PC-9 (cell line): ENCODE data around the gene PFN4. TPM values are rescaled to one million over a fixed set of nuclear protein-coding genes. Genes with fewer than 3 reads are reported as not detected.

ENCODE experiments used
- BruUV-seq: library from RNA; stranded (reverse); fragments of 400-500 nt; replicated peaks from 2 replicates; lab custom pipeline; 2021; lab: Mats Ljungman, UMichigan
- CTCF ChIA-PET: fragments of 300-600 bp; sonication (Branson Sonifier 250); formaldehyde crosslinking; loops from one replicate; lab custom pipeline; 2022; ENCODE audit warnings: antibody characterized with exemption; lab: Charles Lee
- POLR2A ChIA-PET: fragments of 300-600 bp; sonication (Branson Sonifier 250); formaldehyde crosslinking; loops from one replicate; lab custom pipeline; 2022; ENCODE audit warnings: antibody characterized with exemption; ENCODE audit not compliant: unreplicated experiment; lab: Charles Lee
- DNase-seq, 2 experiments: peaks; one replicate each; pipeline versions ENCODE4 v3.0.0 to v3.0.0-alpha.2; 2015 to 2022; ENCODE audit warnings: mixed read lengths in 1 of 2
- H2AFZ ChIP-seq: fragments of 200-600 bp; sonication (generic); 2 replicates; pipeline ENCODE4 v1.8.1; 2017; ENCODE audit warnings: antibody characterized with exemption
- H3F3A ChIP-seq: fragments of 200-600 bp; sonication (generic); 2 replicates; pipeline ENCODE4 v1.8.1; 2017; ENCODE audit warnings: antibody characterized with exemption, mild to moderate bottlenecking, low read depth; ENCODE audit not compliant: insufficient read depth
- H3K27ac ChIP-seq: fragments of 200-600 bp; sonication (generic); 2 replicates; pipeline ENCODE4 v1.6.1; 2016; ENCODE audit warnings: mixed run types
- H3K27me3 ChIP-seq: fragments of 200-600 bp; sonication (generic); 2 replicates; pipeline ENCODE4 v1.6.1; 2016; ENCODE audit warnings: low read depth, mixed run types; ENCODE audit not compliant: insufficient read depth
- H3K36me3 ChIP-seq: fragments of 200-600 bp; sonication (generic); 2 replicates; pipeline ENCODE4 v1.6.1; 2016; ENCODE audit warnings: low read depth, mixed run types
- H3K4me1 ChIP-seq: fragments of 200-600 bp; sonication (generic); replicated peaks from 2 replicates; pipeline ENCODE4 v1.6.1; 2016; ENCODE audit warnings: mixed run types; ENCODE audit not compliant: insufficient read depth
- H3K4me2 ChIP-seq: fragments of 200-600 bp; sonication (generic); 2 replicates; pipeline ENCODE4 v1.6.1; 2017; ENCODE audit warnings: mixed run types
- H3K4me3 ChIP-seq: fragments of 200-600 bp; sonication (generic); 2 replicates; pipeline ENCODE4 v1.6.1; 2016; ENCODE audit warnings: mixed run types
- H3K79me2 ChIP-seq: fragments of 200-600 bp; sonication (generic); 2 replicates; pipeline ENCODE4 v1.6.1; 2017; ENCODE audit warnings: low read depth, mixed run types
- H3K9me2 ChIP-seq: fragments of 200-600 bp; sonication (generic); 2 replicates; pipeline ENCODE4 v1.8.1; 2017; ENCODE audit warnings: mild to moderate bottlenecking; ENCODE audit not compliant: insufficient read depth
- H3K9me3 ChIP-seq: fragments of 200-600 bp; sonication (generic); 2 replicates; pipeline ENCODE4 v1.8.1; 2016; ENCODE audit warnings: low read depth; ENCODE audit not compliant: insufficient read depth
- H4K20me1 ChIP-seq: fragments of 200-600 bp; sonication (generic); 2 replicates; pipeline ENCODE4 v1.8.1; 2017; ENCODE audit not compliant: insufficient read depth
- EZH2 ChIP-seq: fragments of 200-600 bp; sonication (generic); IDR thresholded peaks from 2 replicates; pipeline ENCODE4 v1.8.0; 2017; ENCODE audit warnings: antibody characterized with exemption, low read depth
- intact Hi-C: fragments of 100-400 bp; cut with micrococcal nuclease; formaldehyde crosslinking; loops from one replicate; pipeline ENCODE4 v1.10.0; 2022; ENCODE audit not compliant: unreplicated experiment
- total RNA-seq: library from RNA; stranded (reverse); gene quantifications from 2 replicates; pipeline ENCODE4 v1.2.3, GENCODE V29; 2021
- TF ChIP-seq, protein P1 (sequence below): fragments of 200-600 bp; sonication (generic); conservative IDR thresholded peaks from 2 replicates; pipeline ENCODE4 v1.6.1; 2017; ENCODE audit warnings: mixed run types, antibody characterized with exemption, mild to moderate bottlenecking, moderate library complexity

The PFN4 gene
- total RNA-seq, 1 experiment from 2014 or later = 1.2 TPM

DNA sequence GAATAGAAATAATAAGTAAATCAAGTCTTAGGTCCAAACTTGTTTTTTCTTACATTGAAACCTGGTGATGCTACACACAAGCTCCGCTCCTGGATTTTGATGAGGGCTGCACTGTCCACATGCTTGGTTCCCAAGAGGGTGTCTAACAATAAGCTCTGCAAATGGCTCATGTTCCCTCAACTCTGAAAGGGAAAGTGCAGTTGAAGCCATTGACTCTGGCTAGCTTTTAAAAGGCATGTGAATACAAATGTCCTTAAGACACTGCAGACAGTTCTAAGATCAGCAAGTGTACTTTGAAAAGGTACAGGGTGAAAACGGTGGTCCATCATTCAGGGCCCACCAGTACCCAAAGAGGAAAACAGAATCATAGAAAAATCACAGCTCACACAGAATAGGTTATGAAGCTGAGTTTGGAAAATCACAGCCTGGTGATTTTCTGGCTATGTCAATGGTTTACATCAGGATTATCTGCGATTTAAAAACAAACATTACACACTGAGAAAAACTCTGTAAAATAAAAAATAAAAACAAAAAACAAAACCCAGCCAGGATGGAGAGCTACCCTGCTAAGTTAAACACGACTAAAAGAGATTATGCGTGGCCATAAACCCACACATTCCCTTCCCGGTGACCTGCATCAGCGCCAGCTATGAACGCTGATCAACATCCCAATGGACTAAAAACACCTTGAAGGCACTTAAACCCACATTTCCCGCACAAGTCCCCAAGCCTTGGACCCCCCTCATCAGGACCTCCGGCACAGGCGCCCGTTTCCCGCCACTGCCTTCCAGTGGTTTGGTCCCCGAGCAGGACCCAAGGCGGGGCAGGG, 554 bp downstream of the PFN4 start:
- POLR2A ChIA-PET = interaction anchor here (1.2 to 1.3 kb wide), 2 partner anchors 11 to 12 kb away, joined by 6 to 9 read pairs; no protein-coding TSS in a partner anchor
- no peaks in the 10 kb centered on the region for H3K79me2 ChIP-seq
- intact Hi-C loops = loop anchor here (1.0 to 2.0 kb wide), 2 partner anchors 38 to 46 kb away; partner anchors contain the start of genes SF3B6 and TP53I3
- BruUV-seq = TSS peak; percentile 63
- H3K9me2 ChIP-seq = no peaks in the 10 kb centered on the region
- H3K36me3 ChIP-seq = no peaks in the 10 kb centered on the region
- no peak for DNase-seq
- peak overlapping the region; percentile 100 for H2AFZ ChIP-seq
- no peaks in the 10 kb centered on the region for H4K20me1 ChIP-seq
- H3K27ac ChIP-seq = peak overlapping the region; percentile 30
- no peaks in the 10 kb centered on the region for H3K9me3 ChIP-seq
- no peak for TF ChIP-seq EZH2
- TF ChIP-seq, protein P1, sequence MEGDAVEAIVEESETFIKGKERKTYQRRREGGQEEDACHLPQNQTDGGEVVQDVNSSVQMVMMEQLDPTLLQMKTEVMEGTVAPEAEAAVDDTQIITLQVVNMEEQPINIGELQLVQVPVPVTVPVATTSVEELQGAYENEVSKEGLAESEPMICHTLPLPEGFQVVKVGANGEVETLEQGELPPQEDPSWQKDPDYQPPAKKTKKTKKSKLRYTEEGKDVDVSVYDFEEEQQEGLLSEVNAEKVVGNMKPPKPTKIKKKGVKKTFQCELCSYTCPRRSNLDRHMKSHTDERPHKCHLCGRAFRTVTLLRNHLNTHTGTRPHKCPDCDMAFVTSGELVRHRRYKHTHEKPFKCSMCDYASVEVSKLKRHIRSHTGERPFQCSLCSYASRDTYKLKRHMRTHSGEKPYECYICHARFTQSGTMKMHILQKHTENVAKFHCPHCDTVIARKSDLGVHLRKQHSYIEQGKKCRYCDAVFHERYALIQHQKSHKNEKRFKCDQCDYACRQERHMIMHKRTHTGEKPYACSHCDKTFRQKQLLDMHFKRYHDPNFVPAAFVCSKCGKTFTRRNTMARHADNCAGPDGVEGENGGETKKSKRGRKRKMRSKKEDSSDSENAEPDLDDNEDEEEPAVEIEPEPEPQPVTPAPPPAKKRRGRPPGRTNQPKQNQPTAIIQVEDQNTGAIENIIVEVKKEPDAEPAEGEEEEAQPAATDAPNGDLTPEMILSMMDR = no peak
- peak overlapping the region; percentile 88 for H3K4me2 ChIP-seq
- H3K4me3 ChIP-seq = peak overlapping the region; percentile 89
- H3F3A ChIP-seq = peaks cover 12% of the 10 kb centered on the region; the same call in 1 of the 2 replicates
- H3K4me1 ChIP-seq = peaks cover 8% of the 10 kb centered on the region; the same call in 1 of the 2 replicates
- CTCF ChIA-PET = interaction anchor here (0.7 to 1.1 kb wide), 2 partner anchors 35 to 36 kb away, joined by 3 read pairs; no protein-coding TSS in a partner anchor
- no peaks in the 10 kb centered on the region for H3K27me3 ChIP-seq

DNA sequence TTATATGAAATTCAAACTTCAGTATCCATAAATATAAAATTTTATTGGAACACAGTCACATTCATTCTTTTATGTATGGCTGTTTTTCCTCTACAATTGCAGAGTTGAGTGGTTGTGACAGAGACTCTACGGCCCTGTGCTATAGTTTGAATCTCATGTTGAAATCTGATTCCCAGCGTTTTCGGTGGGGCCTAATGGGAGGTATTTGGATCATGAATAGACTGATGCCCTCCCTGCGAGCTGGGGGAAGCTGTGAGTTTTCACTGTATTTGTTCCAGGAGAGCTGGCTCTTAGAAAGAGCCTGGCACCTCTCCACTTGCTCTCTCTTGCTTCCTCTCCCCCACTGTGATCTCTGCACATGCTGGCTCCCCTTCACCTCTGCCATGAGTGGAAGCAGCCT, 1.7 kb downstream of the PFN4 start:
- Histone ChIP-seq H3K79me2 (no peaks in the 10 kb centered on the region), H3K36me3 (no peaks in the 10 kb centered on the region), H3K9me3 (no peaks in the 10 kb centered on the region), H3F3A (peaks cover 12% of the 10 kb centered on the region; the same call in 1 of the 2 replicates), H3K27ac (no peak overlapping the region), H3K4me1 (peaks cover 8% of the 10 kb centered on the region; the same call in 1 of the 2 replicates), H2AFZ (no peak overlapping the region), H3K9me2 (no peaks in the 10 kb centered on the region), H3K4me2 (no peak overlapping the region), H4K20me1 (no peaks in the 10 kb centered on the region), H3K27me3 (no peaks in the 10 kb centered on the region), H3K4me3 (no peak overlapping the region)
- ChIA-PET CTCF (no interaction called here), POLR2A (interaction anchor here (0.6 kb wide), 1 partner anchor 242 kb away, joined by 8 read pairs; no protein-coding TSS in a partner anchor)
- no peak for TF ChIP-seq EZH2
- TF ChIP-seq, protein P1 = no peak
- intact Hi-C loops = no loop called here
- no peak for DNase-seq
- no TSS peak for BruUV-seq

DNA sequence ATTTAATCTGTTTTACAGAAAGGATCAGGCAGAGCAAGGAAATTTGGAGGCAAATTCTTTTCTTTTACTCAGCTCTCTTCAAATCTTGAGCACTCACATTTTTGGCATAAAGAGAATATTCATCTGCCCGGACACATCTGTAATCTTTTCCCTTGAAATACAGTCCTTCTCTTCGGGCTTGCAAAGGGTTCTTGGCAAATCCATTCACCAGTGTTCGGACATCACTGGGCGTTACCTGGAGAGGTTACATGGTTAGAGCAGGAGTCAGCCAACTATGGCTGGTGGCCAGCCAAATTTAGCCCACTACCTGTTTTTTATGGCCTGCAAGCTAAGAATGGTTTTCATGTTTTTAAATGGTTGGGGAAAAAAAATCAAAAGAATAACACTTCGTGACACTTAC, 2.1 kb downstream of the PFN4 start:
- Histone ChIP-seq H3F3A (peaks cover 12% of the 10 kb centered on the region; the same call in 1 of the 2 replicates), H3K9me3 (no peaks in the 10 kb centered on the region), H3K4me2 (no peak overlapping the region), H3K79me2 (no peaks in the 10 kb centered on the region), H3K4me3 (no peak overlapping the region), H3K36me3 (no peaks in the 10 kb centered on the region), H3K4me1 (peaks cover 8% of the 10 kb centered on the region; the same call in 1 of the 2 replicates), H4K20me1 (no peaks in the 10 kb centered on the region), H3K27ac (no peak overlapping the region), H3K9me2 (no peaks in the 10 kb centered on the region), H3K27me3 (no peaks in the 10 kb centered on the region), H2AFZ (no peak overlapping the region)
- BruUV-seq = no TSS peak
- TF ChIP-seq EZH2 = no peak
- TF ChIP-seq, protein P1 = no peak
- intact Hi-C loops = no loop called here
- CTCF ChIA-PET = no interaction called here
- POLR2A ChIA-PET = interaction anchor here (0.6 to 0.7 kb wide), 2 partner anchors 243 to 607 kb away, joined by 5 to 8 read pairs; no protein-coding TSS in a partner anchor
- no peak for DNase-seq
